Measurements from ENCODE around the gene DPCD.

Gene DPCD

GRCh38 chr10:101655570-101655969 lies 67.4 kb downstream of the DPCD start:
- Histone ChIP-seq H3K27me3 (ENCODE audit: insufficient read depth, low read length) (no peaks in the 10 kb centered on the region), H4K20me1 (ENCODE audit: insufficient read depth, low read length) (no peaks in the 10 kb centered on the region), H3F3A (ENCODE audit: insufficient read depth, low read length) (no peaks in the 10 kb centered on the region), H3K4me3 (ENCODE audit: low read depth, low read length, poor library complexity, severe bottlenecking) (no peak overlapping the region), H3K4me1 (ENCODE audit: insufficient read depth, low read length, severe bottlenecking) (no peaks in the 10 kb centered on the region), H3K9me2 (ENCODE audit: low read depth, low read length) (no peaks in the 10 kb centered on the region), H3K27ac (ENCODE audit: low read depth, low read length, poor library complexity, severe bottlenecking) (no peak overlapping the region), H3K9me3 (ENCODE audit: low read length) (no peaks in the 10 kb centered on the region), H3K36me3 (ENCODE audit: insufficient read depth, low read length) (peaks cover 22% of the 10 kb centered on the region), H2AFZ (ENCODE audit: low read length) (no peak overlapping the region), H3K9ac (ENCODE audit: low read length) (no peak overlapping the region), H3K4me2 (ENCODE audit: low read length) (no peak overlapping the region), H3K79me2 (ENCODE audit: insufficient read depth, low read length) (no peaks in the 10 kb centered on the region)
- TF ChIP-seq EZH2 (IDR thresholded peaks at IDR 0.05; ENCODE audit: borderline replicate concordance, low read length) (no peak), CTCF (IDR thresholded peaks at IDR 0.05; ENCODE audit: low read length) (no peak)

- no peaks in the 10 kb centered on the region for H3K9me3 ChIP-seq (ENCODE audit: low read length)
- H3F3A ChIP-seq (ENCODE audit: insufficient read depth, low read length), result no peaks in the 10 kb centered on the region
- no peaks in the 10 kb centered on the region for H3K79me2 ChIP-seq (ENCODE audit: insufficient read depth, low read length)
- no peak overlapping the region for H3K9ac ChIP-seq (ENCODE audit: low read length)
- H3K4me1 ChIP-seq (ENCODE audit: insufficient read depth, low read length, severe bottlenecking), result no peaks in the 10 kb centered on the region
- H3K4me2 ChIP-seq (ENCODE audit: low read length), result no peak overlapping the region
- H4K20me1 ChIP-seq (ENCODE audit: insufficient read depth, low read length), result no peaks in the 10 kb centered on the region
- H3K27me3 ChIP-seq (ENCODE audit: insufficient read depth, low read length), result no peaks in the 10 kb centered on the region
- H3K4me3 ChIP-seq (ENCODE audit: low read depth, low read length, poor library complexity, severe bottlenecking), result no peak overlapping the region
- H3K9me2 ChIP-seq (ENCODE audit: low read depth, low read length), result no peaks in the 10 kb centered on the region
- no peak overlapping the region for H3K27ac ChIP-seq (ENCODE audit: low read depth, low read length, poor library complexity, severe bottlenecking)
- no peak for TF ChIP-seq EZH2 (IDR thresholded peaks at IDR 0.05; ENCODE audit: borderline replicate concordance, low read length)
- H2AFZ ChIP-seq (ENCODE audit: low read length), result no peak overlapping the region
- peaks cover 31% of the 10 kb centered on the region for H3K36me3 ChIP-seq (ENCODE audit: insufficient read depth, low read length)
These were observed 68.8 kb downstream of the DPCD start for GRCh38 chr10:101656890-101657289.

GRCh38 chr10:101658975-101659374 lies 70.9 kb downstream of the DPCD start:
- TF ChIP-seq EZH2 (IDR thresholded peaks at IDR 0.05; ENCODE audit: borderline replicate concordance, low read length) (no peak), CTCF (IDR thresholded peaks at IDR 0.05; ENCODE audit: low read length) (no peak)
- Histone ChIP-seq H3K27ac (ENCODE audit: low read depth, low read length, poor library complexity, severe bottlenecking) (no peak overlapping the region), H3K9me3 (ENCODE audit: low read length) (no peaks in the 10 kb centered on the region), H3K79me2 (ENCODE audit: insufficient read depth, low read length) (no peaks in the 10 kb centered on the region), H3K27me3 (ENCODE audit: insufficient read depth, low read length) (no peaks in the 10 kb centered on the region), H2AFZ (ENCODE audit: low read length) (no peak overlapping the region), H3K4me2 (ENCODE audit: low read length) (no peak overlapping the region), H3K9ac (ENCODE audit: low read length) (no peak overlapping the region), H3K4me3 (ENCODE audit: low read depth, low read length, poor library complexity, severe bottlenecking) (no peak overlapping the region), H4K20me1 (ENCODE audit: insufficient read depth, low read length) (no peaks in the 10 kb centered on the region), H3K9me2 (ENCODE audit: low read depth, low read length) (no peaks in the 10 kb centered on the region), H3K4me1 (ENCODE audit: insufficient read depth, low read length, severe bottlenecking) (no peaks in the 10 kb centered on the region), H3K36me3 (ENCODE audit: insufficient read depth, low read length) (peaks cover 42% of the 10 kb centered on the region), H3F3A (ENCODE audit: insufficient read depth, low read length) (no peaks in the 10 kb centered on the region)

Data from OCI-LY1 (cell line).